Placental pericyte (primary cell): ENCODE data around the gene USP6. TPM values are rescaled to one million over a fixed set of nuclear protein-coding genes. Genes with fewer than 3 reads are reported as not detected.

Experiments
- small RNA-seq: library from RNA; depleted of rRNA; stranded (forward); fragments of <200 nt; gene quantifications from one replicate; pipeline ENCODE3, GENCODE V24; 2012; ENCODE audit warnings: low replicate concordance
- total RNA-seq: library from RNA; depleted of rRNA; stranded (reverse); fragments of >200 nt; gene quantifications from 2 replicates; pipeline ENCODE4 v1.2.3, GENCODE V29; 2012

USP6 gene
- under 0.01 TPM in 2 replicates for total RNA-seq

DNA sequence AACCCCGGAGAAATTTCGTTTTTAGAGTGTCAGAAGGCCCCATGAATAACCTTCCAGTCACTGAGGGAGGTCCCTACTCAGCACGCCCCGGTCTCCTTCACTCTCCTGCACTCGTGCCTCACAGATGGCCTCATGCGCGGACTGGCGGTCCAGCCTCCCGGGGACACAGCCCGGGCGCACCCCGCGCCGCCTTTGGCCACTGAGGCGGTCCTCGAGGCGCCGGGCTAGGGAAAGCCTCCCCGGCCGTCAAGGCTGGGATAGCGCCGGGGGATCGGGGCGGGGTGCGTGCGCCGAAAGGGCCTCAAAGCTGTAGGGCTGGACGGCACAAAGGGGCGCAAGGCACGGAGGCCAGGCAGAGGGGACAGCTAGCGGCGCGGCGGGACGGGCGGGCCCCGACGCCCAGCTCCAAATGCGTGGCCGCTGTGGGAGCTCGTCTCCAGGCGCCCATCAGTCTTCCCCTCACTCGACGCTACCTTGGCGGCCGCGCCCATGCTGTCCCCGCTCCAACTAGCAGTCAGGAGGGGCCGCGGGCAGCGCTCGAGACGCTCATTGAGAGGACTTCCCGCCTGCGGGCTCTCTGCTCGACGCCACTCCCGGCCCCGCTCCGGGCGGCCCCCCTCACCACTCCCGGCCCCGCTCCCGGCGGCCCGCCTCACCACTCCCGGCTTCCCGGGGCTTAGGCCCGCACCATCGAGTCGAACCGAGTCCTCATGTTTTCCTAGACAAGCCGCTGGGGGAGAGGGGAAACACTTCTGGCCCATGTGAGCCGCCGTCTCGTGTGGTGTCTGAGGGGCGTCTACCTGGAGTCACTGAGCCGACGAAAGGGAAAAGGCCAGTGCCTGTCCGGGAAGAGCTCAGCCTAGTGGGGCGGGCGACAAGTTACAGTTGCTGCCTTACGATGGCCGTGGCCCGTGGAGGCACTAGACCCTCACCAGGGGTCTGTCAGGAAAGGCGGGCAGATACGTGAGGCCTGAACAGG lies at the start of gene USP6:
USP6 (plus strand) TSS at position 360 of the 979 bp plus-strand sequence. CDS start 14,336 bp downstream, outside the sequence.

GRCh38 chr17:5078106-5079028 lies 37.5 kb upstream of the USP6 start, which contains the start of gene ZFP3:
TSS of gene ZFP3 (plus strand) at chr17:5078467. CDS start at chr17:5091505, 13,038 bp downstream.

GRCh38 chr17:5111402-5112204 lies 4.2 kb upstream of the USP6 start, which contains the start of gene ZNF232:
TSS of gene ZNF232 (minus strand) at chr17:5111878. CDS start at chr17:5111822, 56 bp downstream.

DNA sequence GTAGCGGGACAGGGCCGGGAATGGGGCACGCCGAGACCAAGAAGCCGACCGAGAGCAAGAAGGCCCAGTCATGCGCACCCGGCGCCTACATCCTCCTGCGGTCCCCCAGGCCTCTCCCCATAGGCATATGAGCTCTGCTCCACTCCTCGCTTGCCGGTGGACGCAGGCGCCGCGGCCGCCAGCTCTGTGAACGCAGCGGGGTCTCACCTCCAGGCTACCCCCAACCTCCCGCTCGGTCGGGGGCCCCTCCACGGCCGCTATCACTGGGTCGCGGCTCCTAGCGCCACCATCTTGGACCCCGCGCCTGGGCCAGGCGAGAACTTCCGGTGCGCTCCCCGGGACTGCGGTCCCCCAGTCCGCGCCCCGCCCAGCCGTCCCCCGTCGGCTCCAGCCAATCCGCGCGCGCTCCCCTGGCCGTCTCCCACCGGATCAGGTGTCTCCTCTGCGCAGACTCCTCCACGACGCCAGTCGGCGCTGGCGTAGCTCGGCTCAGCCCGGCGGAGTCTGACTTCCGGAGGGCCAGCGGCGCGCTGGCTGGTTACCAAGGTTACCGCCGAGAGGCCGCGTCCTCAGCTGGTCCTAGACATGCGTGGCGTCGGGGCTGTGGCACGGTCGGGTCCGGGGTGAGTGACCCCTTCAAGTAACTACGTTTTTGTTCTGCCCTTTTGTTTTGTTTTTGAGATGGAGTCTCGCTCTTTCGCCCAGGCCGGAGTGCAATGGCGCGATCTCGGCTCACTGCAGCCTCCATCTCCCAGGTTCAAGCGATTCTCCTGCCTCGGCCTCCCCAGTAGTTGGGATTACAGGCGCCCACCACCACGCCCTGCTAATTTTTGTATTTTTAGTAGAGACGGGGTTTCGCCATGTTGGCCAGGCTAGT lies 75.9 kb downstream of the USP6 start, which contains the start of gene ZNF594:
ZNF594 (minus strand) TSS at position 328 of the 877 bp plus-strand sequence. CDS start 7,612 bp downstream, outside the sequence.

Small RNA genes within 50 kb of the gene (small RNA-seq; reads per million reads assigned to genes)
- gene AC012146.4, result not detected

Other genes with a start within 250 kb of the USP6 start
- 0.57 and 6.1 TPM in 2 replicates for gene C17orf107, start 216.5 kb upstream of the USP6 start, total RNA-seq
- gene CHRNE, start 212.9 kb upstream of the USP6 start, total RNA-seq, result 0.14 and 0.44 TPM in 2 replicates
- under 0.01 TPM in 1 of 2 replicates, not detected in the other for gene GP1BA, start 183.8 kb upstream of the USP6 start, total RNA-seq
- gene SLC25A11, start 176.0 kb upstream of the USP6 start, total RNA-seq, result 49.5 and 75.6 TPM in 2 replicates
- gene RNF167, start 175.8 kb upstream of the USP6 start, total RNA-seq, result 21.2 and 51.8 TPM in 2 replicates
- 759 and 850 TPM in 2 replicates for gene PFN1, start 167.5 kb upstream of the USP6 start, total RNA-seq
- gene ENO3, start 164.9 kb upstream of the USP6 start, total RNA-seq, result 2.4 and 5.3 TPM in 2 replicates
- 28.9 and 66.1 TPM in 2 replicates for gene SPAG7, start 148.2 kb upstream of the USP6 start, total RNA-seq
- 15.3 and 19.3 TPM in 2 replicates for gene CAMTA2, start 128.4 kb upstream of the USP6 start, total RNA-seq
- gene INCA1, start 118.5 kb upstream of the USP6 start, total RNA-seq, result 0.22 and 0.43 TPM in 2 replicates
- 65.3 and 75.5 TPM in 2 replicates for gene KIF1C, start 118.1 kb upstream of the USP6 start, total RNA-seq
- 0.14 TPM in 1 of 2 replicates, not detected in the other for gene SLC52A1, start 80.6 kb upstream of the USP6 start, total RNA-seq
- 1.1 and 1.8 TPM in 2 replicates for gene ZFP3, start 37.6 kb upstream of the USP6 start, total RNA-seq
- gene ZNF232, start 4.2 kb upstream of the USP6 start, total RNA-seq, result 5.5 and 5.6 TPM in 2 replicates
- 9.6 and 12.3 TPM in 2 replicates for gene ZNF594, start 75.8 kb downstream of the USP6 start, total RNA-seq
- gene SCIMP, start 118.8 kb downstream of the USP6 start, total RNA-seq, result not detected in 2 replicates
- gene RABEP1, start 166.3 kb downstream of the USP6 start, total RNA-seq, result 42.1 and 46.8 TPM in 2 replicates